ENCODE data around the gene UMAD1. TPM values are rescaled to one million over a fixed set of nuclear protein-coding genes. Genes with fewer than 3 reads are reported as not detected.

The UMAD1 gene
- total and polyA plus RNA-seq, 2 of the 4 experiments (the other 2 are of a cell fraction) = 5.2 to 8.4 TPM

GRCh38 chr7:7862393-7862792 is 221.8 kb downstream of the UMAD1 start:
- Histone ChIP-seq H3K4me2 (ENCODE audit: low read depth, low read length) (no peak overlapping the region), H3K9ac (ENCODE audit: low read depth, low read length) (no peak overlapping the region), H3K56ac (ENCODE audit: extremely low read depth, insufficient read depth, low read length) (no peak overlapping the region), H2BK15ac (ENCODE audit: low read depth, low read length) (no peak overlapping the region), H4K91ac (ENCODE audit: insufficient read depth, low read depth, low read length) (no peak overlapping the region), H4K5ac (ENCODE audit: low read depth, low read length) (no peak overlapping the region), H3K27me3 (ENCODE audit: control insufficient read depth, insufficient read depth, low read length) (no peaks in the 10 kb centered on the region), H2AK9ac (replicated peaks; ENCODE audit: low read depth, low read length, poor library complexity) (no peak overlapping the region), H2AK5ac (ENCODE audit: low read depth, low read length) (no peak overlapping the region), H3K4me1 (ENCODE audit: control insufficient read depth, insufficient read depth, low read length) (no peaks in the 10 kb centered on the region), H3K4me3 (ENCODE audit: insufficient read depth, low read depth, low read length) (no peak overlapping the region), H3K18ac (ENCODE audit: low read depth, low read length) (no peak overlapping the region), H4K20me1 (ENCODE audit: insufficient read depth, low read length) (no peaks in the 10 kb centered on the region), H2BK120ac (ENCODE audit: low read depth, low read length) (no peak overlapping the region), H3K4ac (ENCODE audit: low read depth, low read length) (no peak overlapping the region), H3K14ac (replicated peaks; ENCODE audit: low read depth, low read length) (no peak overlapping the region), H3K9me3 (ENCODE audit: control insufficient read depth, insufficient read depth, low read length) (no peaks in the 10 kb centered on the region), H3K27ac (ENCODE audit: insufficient read depth, low read length) (no peak overlapping the region), H3K79me1 (ENCODE audit: low read depth in 1 of 2, low read length in 2 of 2) (no peaks in the 10 kb centered on the region), H3K36me3 (ENCODE audit: control insufficient read depth, insufficient read depth, low read length) (no peaks in the 10 kb centered on the region), H2AFZ (replicated peaks; ENCODE audit: low read length, poor library complexity) (no peak overlapping the region), H2BK5ac (ENCODE audit: low read depth, low read length, poor library complexity, severe bottlenecking) (no peak overlapping the region), H2BK20ac (ENCODE audit: low read depth, low read length) (no peak overlapping the region), H4K8ac (ENCODE audit: low read depth in 2 of 2, low read length in 2 of 2) (no peak overlapping the region), H3K23ac (ENCODE audit: low read depth, low read length) (no peak overlapping the region), H3K9me1 (ENCODE audit: insufficient read depth, low read length) (no peaks in the 10 kb centered on the region)
- intact Hi-C loops (cut with micrococcal nuclease) (no loop called here), in situ Hi-C loops (cut with MboI; ENCODE audit: low sequenced_read_pairs) (no loop called here), dilution Hi-C loops (cut with HindIII; ENCODE audit: low sequenced_read_pairs, unreplicated experiment) (no loop called here)
- TF ChIP-seq MXI1 (IDR thresholded peaks at IDR 0.05; ENCODE audit: borderline replicate concordance, low read depth, low read length) = no peak
- WGBS, 2 experiments (ENCODE audit: extremely low coverage in 2 of 2, insufficient read length in 1 of 2) = no CpG with 5 or more reads among the region's 2 CpGs
- peak; percentile 17 for DNase-seq
- ChIA-PET CTCF (no interaction called here), POLR2A (ENCODE audit: unreplicated experiment) (no interaction called here)
- ATAC-seq (ENCODE audit: low read depth) = no peak
- BruUV-seq (replicated peaks) = no TSS peak
